CD4-positive, CD25-positive, alpha-beta regulatory T cell (primary cell): Measurements from ENCODE around the gene SMCO4. TPM values are rescaled to one million over a fixed set of nuclear protein-coding genes. Genes with fewer than 3 reads are reported as not detected.
A peak's percentile ranks its signal among the peaks of the same experiment; 100 is the strongest.

Source experiments
- ATAC-seq, 2 donors: fragments of 150-1000 bp; cut with Tn5 transposase; one replicate each; pipeline ENCODE4 v1.10.0; 2021; ENCODE audit warnings: low read depth in 2 of 2, moderate number of reproducible peaks in 2 of 2, moderate library complexity in 1 of 2
- DNase-seq, 3 donors: peaks; one replicate each; pipeline versions ENCODE4 v3.0.0 to v3.0.0-alpha.2; 2012 to 2022; ENCODE audit warnings: mixed read lengths in 1 of 3
- H3K27ac ChIP-seq: one replicate; pipeline ENCODE4 v1.7.0; 2013; ENCODE audit warnings: mild to moderate bottlenecking, low read length; ENCODE audit not compliant: insufficient read depth, poor library complexity, severe bottlenecking
- H3K27me3 ChIP-seq: one replicate; pipeline ENCODE4 v1.7.0; 2013; ENCODE audit warnings: low read length; ENCODE audit not compliant: control insufficient read depth, insufficient read depth
- H3K36me3 ChIP-seq: one replicate; pipeline ENCODE4 v1.7.0; 2013; ENCODE audit warnings: mild to moderate bottlenecking, low read length, moderate library complexity; ENCODE audit not compliant: control insufficient read depth, insufficient read depth
- H3K4me1 ChIP-seq: 2 replicates; pipeline ENCODE4 v1.7.0; 2013; ENCODE audit warnings: mild to moderate bottlenecking, low read length; ENCODE audit not compliant: insufficient read depth, control insufficient read depth, poor library complexity, severe bottlenecking
- H3K4me3 ChIP-seq: one replicate; pipeline ENCODE4 v1.7.0; 2013; ENCODE audit warnings: low read depth, mild to moderate bottlenecking, low read length, moderate library complexity
- H3K9me3 ChIP-seq, 2 experiments: 1 replicate in 1 of 2; 2 replicates in 1 of 2; pipeline ENCODE4 v1.7.0; 2013; ENCODE audit warnings: low read length in 2 of 2, mild to moderate bottlenecking in 1 of 2, moderate library complexity in 1 of 2; ENCODE audit not compliant: control insufficient read depth in 2 of 2
- H3K27ac Mint-ChIP-seq, 3 donors: one replicate each; pipeline ENCODE4 v1.8.0; 2020 to 2022; ENCODE audit warnings: mild to moderate bottlenecking in 3 of 3, mixed read lengths in 3 of 3, moderate library complexity in 2 of 3
- H3K27me3 Mint-ChIP-seq: one replicate; pipeline ENCODE4 v1.8.0; 2022; ENCODE audit warnings: mild to moderate bottlenecking, mixed read lengths
- H3K36me3 Mint-ChIP-seq: one replicate; pipeline ENCODE4 v1.8.0; 2020; ENCODE audit warnings: mixed read lengths
- H3K4me1 Mint-ChIP-seq, 4 donors: one replicate each; pipeline ENCODE4 v1.8.0; 2020 to 2022; ENCODE audit warnings: mixed read lengths in 4 of 4, mild to moderate bottlenecking in 1 of 4
- H3K4me3 Mint-ChIP-seq, 4 donors: one replicate each; pipeline ENCODE4 v1.8.0; 2020 to 2022; ENCODE audit warnings: mild to moderate bottlenecking in 4 of 4, mixed read lengths in 4 of 4, moderate library complexity in 3 of 4
- H3K9me3 Mint-ChIP-seq, 7 donors: one replicate each; pipeline ENCODE4 v1.8.0; 2020 to 2022; ENCODE audit warnings: mixed read lengths in 7 of 7, mild to moderate bottlenecking in 3 of 7, moderate library complexity in 2 of 7
- polyA plus RNA-seq, 4 donors: library from polyadenylated mRNA; unstranded; fragments of 300-500 nt; fragmentation: Illumina TruSeq; gene quantifications; one replicate each; pipeline ENCODE4 v1.2.3, GENCODE V29; 2021
- total RNA-seq: library from RNA; stranded (reverse); gene quantifications from one replicate; pipeline ENCODE4 v1.2.3, GENCODE V29; 2022

The SMCO4 gene
- total and polyA plus RNA-seq, 5 donors from 2014 or later = 4.8 to 12.8 (median 5.0) TPM

DNA sequence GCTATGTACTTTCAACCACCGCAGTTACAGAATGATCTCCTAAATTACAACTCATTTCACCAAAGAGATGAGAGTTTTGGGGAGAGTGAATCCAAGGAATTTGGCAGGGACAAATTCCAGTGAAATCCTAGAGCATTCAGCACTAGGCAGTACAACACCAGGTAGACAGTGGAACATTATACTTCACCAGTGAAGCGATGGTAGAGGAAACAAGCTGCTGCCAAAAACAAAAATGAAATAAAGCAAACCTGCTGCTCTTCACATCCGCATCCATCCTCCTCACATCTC is 16.9 kb downstream of the SMCO4 start:
- H3K4me3 ChIP-seq = no peak overlapping the region
- ATAC-seq = no peak

DNA sequence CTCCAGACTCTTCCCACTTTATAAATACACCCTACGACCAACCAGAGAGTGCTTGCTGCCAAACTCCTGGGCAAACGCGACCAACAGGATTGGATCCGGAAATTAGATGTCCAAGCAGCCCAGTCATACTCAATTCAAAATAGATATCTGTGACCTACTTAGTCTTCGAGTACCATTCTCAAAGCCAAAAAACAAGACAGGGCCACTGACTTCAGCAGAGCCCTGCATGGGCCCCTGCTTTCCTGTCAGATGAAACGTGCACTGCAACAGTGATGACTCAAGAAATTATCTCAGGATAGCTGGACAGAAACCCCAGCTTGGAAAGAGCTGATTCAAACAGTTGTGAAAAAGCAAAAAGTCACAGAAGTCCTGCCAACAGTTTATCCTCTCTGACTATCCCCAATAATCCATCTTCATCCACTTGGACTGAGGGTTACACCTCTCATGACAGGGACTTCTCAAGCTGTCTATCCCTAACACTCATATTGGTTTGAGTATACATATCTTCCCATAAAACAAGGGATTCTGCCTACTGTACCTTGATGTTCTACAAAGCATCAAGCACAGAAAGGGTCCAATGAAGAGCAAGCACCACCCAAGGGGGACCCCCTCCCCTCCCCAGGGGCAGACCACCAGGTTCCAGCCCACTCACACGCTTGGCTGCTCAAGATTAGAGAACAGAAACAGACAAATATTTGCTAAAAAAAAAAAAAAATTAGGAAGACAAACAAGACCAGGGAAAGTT is 17.4 kb downstream of the SMCO4 start:
- Mint-ChIP-seq H3K27me3 (no peaks in the 10 kb centered on the region), H3K4me3 (no peak overlapping the region), H3K4me1 (peaks cover 0 to 31% (median 0%) of the 10 kb centered on the region in 4 donors), H3K36me3 (no peaks in the 10 kb centered on the region), H3K9me3 (no peaks in the 10 kb centered on the region), H3K27ac (no peak overlapping the region)
- DNase-seq = peak in 1 of 3 donors; percentile 39
- H3K9me3 ChIP-seq = no peaks in the 10 kb centered on the region
- H3K36me3 ChIP-seq = no peaks in the 10 kb centered on the region
- H3K4me1 ChIP-seq = no peaks in the 10 kb centered on the region
- no peak overlapping the region for H3K4me3 ChIP-seq
- ATAC-seq = no peak
- H3K27ac ChIP-seq = no peak overlapping the region
- no peaks in the 10 kb centered on the region for H3K27me3 ChIP-seq

More for the DNA sequence above, 16.9 kb downstream of the SMCO4 start:
- no peaks in the 10 kb centered on the region for H3K27me3 Mint-ChIP-seq
- Histone ChIP-seq H3K9me3 (no peaks in the 10 kb centered on the region), H3K36me3 (no peaks in the 10 kb centered on the region), H3K27me3 (no peaks in the 10 kb centered on the region), H3K4me1 (no peaks in the 10 kb centered on the region), H3K27ac (no peak overlapping the region)
- peak overlapping the region in 1 of 4 donors; percentile 2 for H3K4me3 Mint-ChIP-seq
- DNase-seq = no peak
- peaks cover 0 to 26% (median 0%) of the 10 kb centered on the region in 4 donors for H3K4me1 Mint-ChIP-seq
- no peak overlapping the region for H3K27ac Mint-ChIP-seq
- H3K9me3 Mint-ChIP-seq = peaks cover 0 to 2% (median 0%) of the 10 kb centered on the region in 7 donors
- H3K36me3 Mint-ChIP-seq = no peaks in the 10 kb centered on the region

- Histone ChIP-seq H3K4me3 (no peak overlapping the region), H3K36me3 (no peaks in the 10 kb centered on the region), H3K9me3 (no peaks in the 10 kb centered on the region), H3K27me3 (no peaks in the 10 kb centered on the region), H3K27ac (no peak overlapping the region), H3K4me1 (no peaks in the 10 kb centered on the region)
- no peaks in the 10 kb centered on the region for H3K9me3 Mint-ChIP-seq
- DNase-seq = no peak
- no peak for ATAC-seq
- no peak overlapping the region for H3K4me3 Mint-ChIP-seq
- H3K27me3 Mint-ChIP-seq = peaks cover 1% of the 10 kb centered on the region
- no peaks in the 10 kb centered on the region for H3K36me3 Mint-ChIP-seq
- no peak overlapping the region for H3K27ac Mint-ChIP-seq
- peaks cover 0 to 22% (median 0%) of the 10 kb centered on the region in 4 donors for H3K4me1 Mint-ChIP-seq
Observed at GRCh38 chr11:93524858-93525257, 18.3 kb downstream of the SMCO4 start.

GRCh38 chr11:93524173-93524536 is 19.0 kb downstream of the SMCO4 start:
- no peaks in the 10 kb centered on the region for H3K27me3 ChIP-seq
- H3K36me3 ChIP-seq = no peaks in the 10 kb centered on the region
- peaks cover 5% of the 10 kb centered on the region for H3K27me3 Mint-ChIP-seq
- H3K9me3 ChIP-seq = no peaks in the 10 kb centered on the region
- H3K4me3 Mint-ChIP-seq = peak overlapping the region in 1 of 4 donors; percentile 3
- H3K4me3 ChIP-seq = no peak overlapping the region
- peaks cover 0 to 21% (median 0%) of the 10 kb centered on the region in 4 donors for H3K4me1 Mint-ChIP-seq
- H3K27ac Mint-ChIP-seq = peak overlapping the region in 1 of 3 donors; percentile 57
- no peak overlapping the region for H3K27ac ChIP-seq
- H3K4me1 ChIP-seq = no peaks in the 10 kb centered on the region
- DNase-seq (no peak), ATAC-seq (no peak)
- H3K36me3 Mint-ChIP-seq = no peaks in the 10 kb centered on the region
- H3K9me3 Mint-ChIP-seq = no peaks in the 10 kb centered on the region

GRCh38 chr11:93520726-93521509 is 22.3 kb downstream of the SMCO4 start:
- H3K27ac ChIP-seq = no peak overlapping the region
- ATAC-seq (no peak), DNase-seq (peak in 1 of 3 donors; percentile 58)
- H3K27me3 Mint-ChIP-seq = peaks cover 5% of the 10 kb centered on the region
- H3K36me3 ChIP-seq = no peaks in the 10 kb centered on the region
- no peaks in the 10 kb centered on the region for H3K4me1 ChIP-seq
- no peak overlapping the region for H3K4me3 Mint-ChIP-seq
- peaks cover 0 to 18% (median 0%) of the 10 kb centered on the region in 4 donors for H3K4me1 Mint-ChIP-seq
- H3K27me3 ChIP-seq = no peaks in the 10 kb centered on the region
- H3K27ac Mint-ChIP-seq = peak overlapping the region in 1 of 3 donors; percentile 31
- H3K36me3 Mint-ChIP-seq = no peaks in the 10 kb centered on the region
- H3K9me3 Mint-ChIP-seq = no peaks in the 10 kb centered on the region
- H3K4me3 ChIP-seq = no peak overlapping the region
- H3K9me3 ChIP-seq = no peaks in the 10 kb centered on the region

DNA sequence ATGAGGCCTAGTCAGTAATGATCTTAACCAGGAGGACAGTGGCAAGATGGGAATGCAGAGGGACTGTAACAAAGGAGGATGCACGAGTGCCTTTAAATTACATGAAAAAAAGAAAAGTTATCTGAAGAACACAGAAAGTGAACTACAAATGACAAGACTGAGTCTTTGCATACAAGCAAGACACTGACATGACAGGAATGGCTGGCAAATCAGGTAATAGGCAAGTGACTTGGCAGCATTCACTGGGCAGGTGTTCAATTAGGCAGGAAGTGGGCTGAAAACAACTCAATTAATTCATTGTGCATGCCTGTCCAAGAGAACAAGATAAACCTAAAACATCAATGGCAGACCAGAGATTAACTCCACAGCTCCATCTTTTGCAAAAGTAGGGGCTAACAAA is 24.0 kb downstream of the SMCO4 start:
- Histone ChIP-seq H3K4me3 (no peak overlapping the region), H3K4me1 (no peaks in the 10 kb centered on the region), H3K9me3 (no peaks in the 10 kb centered on the region), H3K27ac (no peak overlapping the region), H3K27me3 (no peaks in the 10 kb centered on the region), H3K36me3 (no peaks in the 10 kb centered on the region)
- Mint-ChIP-seq H3K9me3 (no peaks in the 10 kb centered on the region), H3K36me3 (no peaks in the 10 kb centered on the region), H3K27ac (peak overlapping the region in 1 of 3 donors; percentile 79), H3K4me3 (no peak overlapping the region), H3K4me1 (peaks cover 0 to 10% (median 0%) of the 10 kb centered on the region in 4 donors), H3K27me3 (peaks cover 5% of the 10 kb centered on the region)
- ATAC-seq = no peak
- DNase-seq = peak in 1 of 3 donors; percentile 51

DNA sequence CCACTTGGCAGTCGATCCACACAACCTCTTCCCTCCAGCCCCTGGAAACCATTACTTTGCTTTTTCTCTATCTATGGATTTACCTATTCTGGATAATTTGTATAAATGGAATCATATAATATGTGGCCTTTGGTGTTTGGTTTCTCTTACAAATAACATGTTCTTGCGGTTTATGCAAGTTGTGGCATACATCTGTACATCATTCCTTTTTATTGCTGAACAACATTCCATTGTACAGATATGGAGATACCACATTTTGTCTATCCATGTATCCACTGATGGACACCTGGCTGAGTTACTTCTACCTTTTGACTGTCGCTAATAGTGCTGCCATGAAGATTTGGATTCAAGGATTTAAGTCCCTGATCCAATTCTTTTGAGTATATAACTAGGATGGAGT is 25.1 kb downstream of the SMCO4 start:
- H3K27me3 ChIP-seq = no peaks in the 10 kb centered on the region
- H3K9me3 ChIP-seq = no peaks in the 10 kb centered on the region
- Mint-ChIP-seq H3K9me3 (no peaks in the 10 kb centered on the region), H3K27me3 (peaks cover 5% of the 10 kb centered on the region), H3K27ac (no peak overlapping the region), H3K36me3 (no peaks in the 10 kb centered on the region), H3K4me3 (no peak overlapping the region), H3K4me1 (peaks cover 0 to 10% (median 0%) of the 10 kb centered on the region in 4 donors)
- no peak overlapping the region for H3K27ac ChIP-seq
- H3K4me1 ChIP-seq = no peaks in the 10 kb centered on the region
- no peak overlapping the region for H3K4me3 ChIP-seq
- DNase-seq (no peak), ATAC-seq (no peak)
- no peaks in the 10 kb centered on the region for H3K36me3 ChIP-seq
